GM19372 (cell line): ENCODE results near the gene HNRNPH1.
"Not testable (repeated sequence)": the region's sequence is repeated elsewhere in the genome, so short reads cannot be mapped to it uniquely, and the experiment has no call there.

Experiments
- ATAC-seq: cut with Tn5 transposase; IDR thresholded peaks from one replicate; pipeline ENCODE4 v1.9.1; 2021; ENCODE audit warnings: mild to moderate bottlenecking, low read depth, moderate library complexity; ENCODE audit not compliant: unreplicated experiment

HNRNPH1 gene

GRCh38 chr5:179623003-179623905 is at the start of gene HNRNPH1:
Gene HNRNPH1, minus strand, starts transcription at chr5:179623671. Its CDS starts 538 bp downstream, at chr5:179623133.
- ATAC-seq = peak; percentile 72

- peak; percentile 54 for ATAC-seq
Measured at GRCh38 chr5:179668391-179668790, 44.9 kb upstream of the HNRNPH1 start.

GRCh38 chr5:179661647-179662046 is 38.2 kb upstream of the HNRNPH1 start:
- not testable (repeated sequence) for ATAC-seq

- ATAC-seq = peak; percentile 48
Measured at GRCh38 chr5:179658179-179658856, 34.8 kb upstream of the HNRNPH1 start.

GRCh38 chr5:179657302-179658178 is 34.1 kb upstream of the HNRNPH1 start:
- peak; percentile 87 for ATAC-seq

- not testable (repeated sequence) for ATAC-seq
Measured at GRCh38 chr5:179653135-179653534, 29.7 kb upstream of the HNRNPH1 start.

- not testable (repeated sequence) for ATAC-seq
Measured at GRCh38 chr5:179650245-179650644, 26.8 kb upstream of the HNRNPH1 start.

GRCh38 chr5:179649166-179649703 is 25.8 kb upstream of the HNRNPH1 start:
- ATAC-seq = not testable (repeated sequence)

GRCh38 chr5:179648410-179648809 is 24.9 kb upstream of the HNRNPH1 start:
- no peak for ATAC-seq

- not testable (repeated sequence) for ATAC-seq
Measured at GRCh38 chr5:179644766-179645165, 21.3 kb upstream of the HNRNPH1 start.

- ATAC-seq = not testable (repeated sequence)
Measured at GRCh38 chr5:179643141-179643920, 19.9 kb upstream of the HNRNPH1 start.

GRCh38 chr5:179642626-179643025 is 19.2 kb upstream of the HNRNPH1 start:
- ATAC-seq = not testable (repeated sequence)

GRCh38 chr5:179641745-179642144 is 18.3 kb upstream of the HNRNPH1 start:
- not testable (repeated sequence) for ATAC-seq

- ATAC-seq = not testable (repeated sequence)
Measured at GRCh38 chr5:179639296-179639695, 15.8 kb upstream of the HNRNPH1 start.

- peak; percentile 88 for ATAC-seq
Measured at GRCh38 chr5:179634370-179635172, 11.1 kb upstream of the HNRNPH1 start.

- peak; percentile 48 for ATAC-seq
Measured at GRCh38 chr5:179633501-179634369, 10.3 kb upstream of the HNRNPH1 start.

- ATAC-seq = no peak
Measured at GRCh38 chr5:179624841-179625271, 1.4 kb upstream of the HNRNPH1 start.
